HepG2 (cell line): ENCODE results near the gene ARHGAP26. TPM values are rescaled to one million over a fixed set of nuclear protein-coding genes. Genes with fewer than 3 reads are reported as not detected.

Experiments
- ATAC-seq: fragments of 200-7000 bp; cut with Tn5 transposase; 3 replicates; pipeline ENCODE4 v1.9.1; 2020; ENCODE audit warnings: mild to moderate bottlenecking, moderate library complexity
- BruUV-seq: library from RNA; stranded (reverse); fragments of 400-500 nt; replicated peaks from 2 replicates; lab custom pipeline; 2021; lab: Mats Ljungman, UMichigan
- CTCF ChIA-PET: fragments of 300-600 bp; formaldehyde crosslinking; extraction: SDS; loops from one replicate; lab custom pipeline; 2021; ENCODE audit warnings: low total read pairs, inconsistent platforms, low intra/inter-chr PET ratio; lab: Yijun Ruan, JAX
- POLR2A ChIA-PET: fragments of 350-600 bp; sonication (Branson Sonifier 250); formaldehyde crosslinking; loops from one replicate; lab custom pipeline; 2020; ENCODE audit warnings: antibody characterized with exemption, inconsistent platforms; lab: Yijun Ruan, JAX
- DNase-seq: peaks from one replicate; pipeline ENCODE4 v3.0.0-alpha.2; 2015; ENCODE audit warnings: low spot score
- FAIRE-seq: peaks from 3 replicates; lab custom pipeline; 2011; peaks lifted over from hg19 to GRCh38; lab: Jason Lieb, UNC
- H2AFZ ChIP-seq: one replicate; pipeline ENCODE4 v1.6.1; 2011; ENCODE audit warnings: low read length, inconsistent platforms
- H3K27ac ChIP-seq: fragments of 300-600 bp; 3 replicates; pipeline ENCODE4 v1.8.0; 2011; ENCODE audit warnings: mixed run types, mild to moderate bottlenecking, mixed read lengths, low read length, inconsistent platforms; ENCODE audit not compliant: insufficient read depth; ENCODE audit errors: extremely low read length
- H3K27me3 ChIP-seq, 2 experiments: fragments of 200-600 bp in 1 of 2; 2 replicates in 1 of 2; 3 replicates in 1 of 2; pipeline versions ENCODE4 v1.6.0 to v1.8.0; 2011; ENCODE audit warnings: low read length in 2 of 2, mild to moderate bottlenecking in 2 of 2, moderate library complexity in 2 of 2, inconsistent platforms in 1 of 2; ENCODE audit not compliant: insufficient read depth in 2 of 2, control insufficient read depth in 1 of 2
- H3K36me3 ChIP-seq, 2 experiments: fragments of 200-600 bp in 1 of 2; replicated peaks in 1 of 2; 2 replicates in 1 of 2; 3 replicates in 1 of 2; pipeline versions ENCODE4 v1.5.1 to v1.8.0; 2011; ENCODE audit warnings: low read length in 2 of 2, inconsistent platforms in 1 of 2; ENCODE audit not compliant: insufficient read depth in 2 of 2, control insufficient read depth in 1 of 2
- H3K4me1 ChIP-seq: 2 replicates; pipeline ENCODE4 v1.5.1; 2012; ENCODE audit warnings: low read length, inconsistent platforms; ENCODE audit not compliant: insufficient read depth
- H3K4me2 ChIP-seq: 2 replicates; pipeline ENCODE4 v1.6.0; 2011; ENCODE audit warnings: low read depth, low read length, inconsistent platforms
- H3K4me3 ChIP-seq, 3 experiments: fragments of 200-600 bp in 1 of 3; sonication (generic), shearing (Covaris generic) in 1 of 3; replicated peaks in 1 of 3; 2 replicates each; pipeline ENCODE4 v1.5.1; 2011 to 2016; ENCODE audit warnings: low read length in 3 of 3, inconsistent platforms in 2 of 3, low read depth in 2 of 3, mild to moderate bottlenecking in 2 of 3, control low read depth in 1 of 3, mixed read lengths in 1 of 3; ENCODE audit not compliant: insufficient read depth in 1 of 3
- H3K79me2 ChIP-seq: one replicate; pipeline ENCODE4 v1.6.1; 2011; ENCODE audit warnings: low read length, inconsistent platforms; ENCODE audit not compliant: insufficient read depth
- H3K9ac ChIP-seq: 2 replicates; pipeline ENCODE4 v1.6.0; 2011; ENCODE audit warnings: mild to moderate bottlenecking, low read depth, low read length, inconsistent platforms; ENCODE audit not compliant: insufficient read depth
- H3K9me3 ChIP-seq: 2 replicates; pipeline ENCODE4 v1.5.1; 2012; ENCODE audit warnings: mild to moderate bottlenecking, low read length
- H4K20me1 ChIP-seq: 2 replicates; pipeline ENCODE4 v1.6.0; 2011; ENCODE audit warnings: inconsistent platforms, mild to moderate bottlenecking, low read length, moderate library complexity; ENCODE audit not compliant: insufficient read depth
- KDM5A ChIP-seq: fragments of 200-600 bp; sonication (generic); IDR thresholded peaks from 2 replicates; pipeline ENCODE4 v1.7.0; 2018; ENCODE audit warnings: antibody characterized with exemption, mild to moderate bottlenecking, low read length, borderline replicate concordance
- NCOR1 ChIP-seq: fragments of 200-600 bp; sonication (generic); IDR thresholded peaks from 2 replicates; pipeline ENCODE4 v1.7.0; 2017; ENCODE audit warnings: antibody characterized with exemption, low read length, borderline replicate concordance
- WIZ ChIP-seq: sonication (generic); formaldehyde crosslinking; IDR thresholded peaks from 2 replicates; pipeline ENCODE4 v1.5.1; 2020; ENCODE audit warnings: mild to moderate bottlenecking, missing genetic modification reagents
- YY1 ChIP-seq: IDR thresholded peaks from 2 replicates; pipeline ENCODE4 v1.6.1; 2011; ENCODE audit warnings: low read length, low read depth, moderate library complexity, mild to moderate bottlenecking; ENCODE audit not compliant: insufficient read depth, insufficient replicate concordance
- ZNF737 ChIP-seq: sonication (generic); formaldehyde crosslinking; IDR thresholded peaks from 2 replicates; pipeline ENCODE4 v1.5.0; 2020; ENCODE audit warnings: missing genetic modification reagents, mild to moderate bottlenecking, borderline replicate concordance
- ZZZ3 ChIP-seq: sonication (generic); formaldehyde crosslinking; IDR thresholded peaks from 2 replicates; pipeline ENCODE4 v1.4.0; 2020; ENCODE audit warnings: missing genetic modification reagents, mild to moderate bottlenecking, borderline replicate concordance
- WGBS: methylation state at CpG from one replicate; pipeline ENCODE4 v1.1.6; 2017; ENCODE audit warnings: low lambda C conversion rate; 5-methylcytosine and 5-hydroxymethylcytosine counted together
- in situ Hi-C: cut with HindIII; loops from 2 replicates; pipeline ENCODE4 v1.10.0; 2017; ENCODE audit warnings: low pct_unique_long_range_greater_than_20kb; ENCODE audit not compliant: extremely low pct_ligation_motif_present
- intact Hi-C: fragments of 100-400 bp; cut with micrococcal nuclease; formaldehyde crosslinking; loops from one replicate; pipeline ENCODE4 v1.10.0; 2022; ENCODE audit not compliant: unreplicated experiment
- polyA plus RNA-seq, 8 experiments: library from polyadenylated mRNA; depleted of rRNA in 3 of 8; stranded (reverse) in 7 of 8; unstranded in 1 of 8; fragments of >200 nt; fragmentation: Illumina TruSeq in 4 of 8; extraction: Trizol in 4 of 8; gene quantifications; 2 replicates each; pipeline versions ENCODE4 v1.2.1 to v1.2.3, GENCODE V29; 2011 to 2016; ENCODE audit warnings: low read depth in 4 of 8, missing spikeins in 1 of 8, mixed read lengths in 1 of 8; ENCODE audit not compliant: insufficient read depth in 1 of 8
- total RNA-seq, 5 experiments: library from RNA; depleted of rRNA; stranded (reverse); fragments of >200 nt; fragmentation: Illumina TruSeq; extraction: Trizol; gene quantifications; 2 replicates each; pipeline ENCODE4 v1.2.3, GENCODE V29; 2016; ENCODE audit warnings: low read depth in 1 of 5
- TF ChIP-seq, protein P1 (sequence below): sonication (generic); formaldehyde crosslinking; IDR thresholded peaks from 2 replicates; pipeline ENCODE4 v1.5.0; 2020; ENCODE audit warnings: mild to moderate bottlenecking, missing genetic modification reagents, borderline replicate concordance
- TF ChIP-seq, protein P2 (sequence below): IDR thresholded peaks from 2 replicates; pipeline ENCODE4 v1.6.1; 2012; ENCODE audit warnings: inconsistent platforms
- TF ChIP-seq, protein P3 (sequence below): IDR thresholded peaks from 2 replicates; pipeline ENCODE4 v1.6.1; 2016; ENCODE audit warnings: missing compliant biosample characterization, missing genetic modification reagents, borderline replicate concordance
- TF ChIP-seq, protein P4 (sequence below): sonication (generic); formaldehyde crosslinking; IDR thresholded peaks from 2 replicates; pipeline ENCODE4 v1.9.0; 2021; ENCODE audit warnings: missing genetic modification reagents, borderline replicate concordance
- TF ChIP-seq, protein P5 (sequence below): sonication (generic); formaldehyde crosslinking; IDR thresholded peaks from 2 replicates; pipeline ENCODE4 v1.8.0; 2022; ENCODE audit warnings: mild to moderate bottlenecking, missing genetic modification reagents, borderline replicate concordance

ARHGAP26 gene
- total and polyA plus RNA-seq, 2 of the 13 experiments (the other 11 are each of a cell fraction or from before 2014, with no cell fraction given) = 9.6 to 18.2 TPM

DNA sequence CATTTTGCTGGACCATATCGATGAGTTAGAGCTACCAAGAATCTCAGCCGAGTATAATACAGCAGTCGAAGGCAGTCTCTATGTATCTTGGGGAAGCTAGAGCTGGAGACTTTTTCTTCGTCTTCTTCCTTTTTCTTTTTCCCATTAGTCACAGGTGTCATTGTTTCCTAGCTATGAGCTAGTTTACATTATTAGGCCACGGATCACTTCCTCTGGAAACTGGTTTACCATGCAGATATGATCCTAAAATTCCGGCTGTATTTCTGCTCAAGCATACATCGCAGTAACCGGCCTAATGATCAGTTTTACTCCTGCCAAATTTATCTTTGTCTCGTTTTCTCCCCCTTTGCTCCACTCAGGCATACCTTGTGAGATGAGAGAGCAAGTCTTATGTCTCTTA lies 312.8 kb downstream of the ARHGAP26 start (continued):
- TF ChIP-seq, protein P1, sequence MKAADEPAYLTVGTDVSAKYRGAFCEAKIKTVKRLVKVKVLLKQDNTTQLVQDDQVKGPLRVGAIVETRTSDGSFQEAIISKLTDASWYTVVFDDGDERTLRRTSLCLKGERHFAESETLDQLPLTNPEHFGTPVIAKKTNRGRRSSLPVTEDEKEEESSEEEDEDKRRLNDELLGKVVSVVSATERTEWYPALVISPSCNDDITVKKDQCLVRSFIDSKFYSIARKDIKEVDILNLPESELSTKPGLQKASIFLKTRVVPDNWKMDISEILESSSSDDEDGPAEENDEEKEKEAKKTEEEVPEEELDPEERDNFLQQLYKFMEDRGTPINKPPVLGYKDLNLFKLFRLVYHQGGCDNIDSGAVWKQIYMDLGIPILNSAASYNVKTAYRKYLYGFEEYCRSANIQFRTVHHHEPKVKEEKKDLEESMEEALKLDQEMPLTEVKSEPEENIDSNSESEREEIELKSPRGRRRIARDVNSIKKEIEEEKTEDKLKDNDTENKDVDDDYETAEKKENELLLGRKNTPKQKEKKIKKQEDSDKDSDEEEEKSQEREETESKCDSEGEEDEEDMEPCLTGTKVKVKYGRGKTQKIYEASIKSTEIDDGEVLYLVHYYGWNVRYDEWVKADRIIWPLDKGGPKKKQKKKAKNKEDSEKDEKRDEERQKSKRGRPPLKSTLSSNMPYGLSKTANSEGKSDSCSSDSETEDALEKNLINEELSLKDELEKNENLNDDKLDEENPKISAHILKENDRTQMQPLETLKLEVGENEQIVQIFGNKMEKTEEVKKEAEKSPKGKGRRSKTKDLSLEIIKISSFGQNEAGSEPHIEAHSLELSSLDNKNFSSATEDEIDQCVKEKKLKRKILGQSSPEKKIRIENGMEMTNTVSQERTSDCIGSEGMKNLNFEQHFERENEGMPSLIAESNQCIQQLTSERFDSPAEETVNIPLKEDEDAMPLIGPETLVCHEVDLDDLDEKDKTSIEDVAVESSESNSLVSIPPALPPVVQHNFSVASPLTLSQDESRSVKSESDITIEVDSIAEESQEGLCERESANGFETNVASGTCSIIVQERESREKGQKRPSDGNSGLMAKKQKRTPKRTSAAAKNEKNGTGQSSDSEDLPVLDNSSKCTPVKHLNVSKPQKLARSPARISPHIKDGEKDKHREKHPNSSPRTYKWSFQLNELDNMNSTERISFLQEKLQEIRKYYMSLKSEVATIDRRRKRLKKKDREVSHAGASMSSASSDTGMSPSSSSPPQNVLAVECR (CRISPR knock-in tag) = no peak
- TF ChIP-seq, protein P2, sequence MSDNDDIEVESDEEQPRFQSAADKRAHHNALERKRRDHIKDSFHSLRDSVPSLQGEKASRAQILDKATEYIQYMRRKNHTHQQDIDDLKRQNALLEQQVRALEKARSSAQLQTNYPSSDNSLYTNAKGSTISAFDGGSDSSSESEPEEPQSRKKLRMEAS = no peak
- TF ChIP-seq, protein P3, sequence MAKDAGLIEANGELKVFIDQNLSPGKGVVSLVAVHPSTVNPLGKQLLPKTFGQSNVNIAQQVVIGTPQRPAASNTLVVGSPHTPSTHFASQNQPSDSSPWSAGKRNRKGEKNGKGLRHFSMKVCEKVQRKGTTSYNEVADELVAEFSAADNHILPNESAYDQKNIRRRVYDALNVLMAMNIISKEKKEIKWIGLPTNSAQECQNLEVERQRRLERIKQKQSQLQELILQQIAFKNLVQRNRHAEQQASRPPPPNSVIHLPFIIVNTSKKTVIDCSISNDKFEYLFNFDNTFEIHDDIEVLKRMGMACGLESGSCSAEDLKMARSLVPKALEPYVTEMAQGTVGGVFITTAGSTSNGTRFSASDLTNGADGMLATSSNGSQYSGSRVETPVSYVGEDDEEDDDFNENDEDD (CRISPR knock-in tag) = no peak
- TF ChIP-seq ZNF737 (CRISPR knock-in tag) = no peak

DNA sequence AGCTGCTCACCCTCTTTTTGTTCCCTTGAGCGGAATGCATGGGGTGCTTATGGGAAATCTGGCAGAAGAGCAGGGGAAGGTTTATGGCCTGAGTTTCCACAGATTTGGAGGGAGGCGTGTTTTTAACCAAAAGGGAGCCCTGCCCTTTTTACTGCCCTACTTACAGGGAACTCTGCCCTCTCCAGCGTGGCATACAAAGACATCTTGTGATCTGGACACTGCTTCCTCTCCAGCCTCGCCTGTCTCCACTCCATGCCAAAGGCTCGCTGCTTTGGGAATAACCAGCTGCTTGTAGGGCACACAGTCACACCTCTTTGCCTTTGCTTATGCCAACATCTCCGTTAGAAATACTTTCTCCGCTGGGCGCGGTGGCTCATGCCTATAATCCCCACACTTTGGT lies 314.2 kb downstream of the ARHGAP26 start:
- POLR2A ChIA-PET = no interaction called here
- 93% methylated on average over 9 of the region's 9 CpGs for WGBS
- in situ Hi-C loops (no loop called here), intact Hi-C loops (no loop called here)
- Histone ChIP-seq H3K27me3 (no peaks in the 10 kb centered on the region), H3K9me3 (no peaks in the 10 kb centered on the region), H3K4me1 (peaks cover 15% of the 10 kb centered on the region), H3K27ac (no peak overlapping the region), H4K20me1 (no peaks in the 10 kb centered on the region), H2AFZ (no peak overlapping the region), H3K79me2 (no peaks in the 10 kb centered on the region), H3K36me3 (peaks cover 0 to 4% of the 10 kb centered on the region in 2 experiments; a peak in 1 of 5 replicates), H3K9ac (no peak overlapping the region), H3K4me2 (no peak overlapping the region), H3K4me3 (no peak overlapping the region)
- CTCF ChIA-PET = no interaction called here
- TF ChIP-seq, protein P4, sequence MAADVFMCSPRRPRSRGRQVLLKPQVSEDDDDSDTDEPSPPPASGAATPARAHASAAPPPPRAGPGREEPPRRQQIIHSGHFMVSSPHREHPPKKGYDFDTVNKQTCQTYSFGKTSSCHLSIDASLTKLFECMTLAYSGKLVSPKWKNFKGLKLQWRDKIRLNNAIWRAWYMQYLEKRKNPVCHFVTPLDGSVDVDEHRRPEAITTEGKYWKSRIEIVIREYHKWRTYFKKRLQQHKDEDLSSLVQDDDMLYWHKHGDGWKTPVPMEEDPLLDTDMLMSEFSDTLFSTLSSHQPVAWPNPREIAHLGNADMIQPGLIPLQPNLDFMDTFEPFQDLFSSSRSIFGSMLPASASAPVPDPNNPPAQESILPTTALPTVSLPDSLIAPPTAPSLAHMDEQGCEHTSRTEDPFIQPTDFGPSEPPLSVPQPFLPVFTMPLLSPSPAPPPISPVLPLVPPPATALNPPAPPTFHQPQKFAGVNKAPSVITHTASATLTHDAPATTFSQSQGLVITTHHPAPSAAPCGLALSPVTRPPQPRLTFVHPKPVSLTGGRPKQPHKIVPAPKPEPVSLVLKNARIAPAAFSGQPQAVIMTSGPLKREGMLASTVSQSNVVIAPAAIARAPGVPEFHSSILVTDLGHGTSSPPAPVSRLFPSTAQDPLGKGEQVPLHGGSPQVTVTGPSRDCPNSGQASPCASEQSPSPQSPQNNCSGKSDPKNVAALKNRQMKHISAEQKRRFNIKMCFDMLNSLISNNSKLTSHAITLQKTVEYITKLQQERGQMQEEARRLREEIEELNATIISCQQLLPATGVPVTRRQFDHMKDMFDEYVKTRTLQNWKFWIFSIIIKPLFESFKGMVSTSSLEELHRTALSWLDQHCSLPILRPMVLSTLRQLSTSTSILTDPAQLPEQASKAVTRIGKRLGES (CRISPR knock-in tag) = no peak
- TF ChIP-seq WIZ (CRISPR knock-in tag) (no peak), NCOR1 (no peak), ZZZ3 (no peak), YY1 (no peak), KDM5A (no peak)
- TF ChIP-seq, protein P5, sequence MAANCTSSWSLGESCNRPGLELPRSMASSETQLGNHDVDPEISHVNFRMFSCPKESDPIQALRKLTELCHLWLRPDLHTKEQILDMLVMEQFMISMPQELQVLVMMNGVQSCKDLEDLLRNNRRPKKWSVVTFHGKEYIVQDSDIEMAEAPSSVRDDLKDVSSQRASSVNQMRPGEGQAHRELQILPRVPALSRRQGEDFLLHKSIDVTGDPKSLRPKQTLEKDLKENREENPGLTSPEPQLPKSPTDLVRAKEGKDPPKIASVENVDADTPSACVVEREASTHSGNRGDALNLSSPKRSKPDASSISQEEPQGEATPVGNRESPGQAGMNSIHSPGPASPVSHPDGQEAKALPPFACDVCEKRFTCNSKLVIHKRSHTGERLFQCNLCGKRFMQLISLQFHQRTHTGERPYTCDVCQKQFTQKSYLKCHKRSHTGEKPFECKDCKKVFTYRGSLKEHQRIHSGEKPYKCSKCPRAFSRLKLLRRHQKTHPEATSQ = no peak
- FAIRE-seq (no peak), DNase-seq (no peak), ATAC-seq (no peak)
- BruUV-seq = no TSS peak
